Activated naive CD4-positive, alpha-beta T cell treated with anti-CD3 and anti-CD28 coated beads for 36 hours (primary cell): ENCODE data around the gene PODXL. TPM values are rescaled to one million over a fixed set of nuclear protein-coding genes. Genes with fewer than 3 reads are reported as not detected.

Experiments used
- CTCF ChIA-PET: fragments of 350-600 bp; sonication (Branson Sonifier 250); formaldehyde crosslinking; loops from one replicate; lab custom pipeline; 2021; ENCODE audit warnings: antibody characterized with exemption; lab: Charles Lee
- DNase-seq: peaks from one replicate; pipeline ENCODE4 v3.0.0-alpha.2; 2020
- H3K27ac Mint-ChIP-seq: one replicate; pipeline ENCODE4 v1.8.0; 2021; ENCODE audit warnings: mild to moderate bottlenecking, mixed read lengths
- H3K27me3 Mint-ChIP-seq: one replicate; pipeline ENCODE4 v1.8.0; 2021; ENCODE audit warnings: low read depth, mixed read lengths
- H3K36me3 Mint-ChIP-seq: one replicate; pipeline ENCODE4 v1.8.0; 2021; ENCODE audit warnings: low read depth, mixed read lengths
- H3K4me1 Mint-ChIP-seq: one replicate; pipeline ENCODE4 v1.8.0; 2021; ENCODE audit warnings: low read depth, mixed read lengths
- H3K4me3 Mint-ChIP-seq: one replicate; pipeline ENCODE4 v1.8.0; 2021; ENCODE audit warnings: mild to moderate bottlenecking, moderate library complexity, mixed read lengths
- H3K9me3 Mint-ChIP-seq: one replicate; pipeline ENCODE4 v1.8.0; 2021; ENCODE audit warnings: mixed read lengths
- intact Hi-C: fragments of 100-400 bp; cut with micrococcal nuclease; formaldehyde crosslinking; loops from one replicate; pipeline ENCODE4 v1.15.1; 2023
- total RNA-seq, 2 experiments: library from RNA; stranded (reverse); gene quantifications; one replicate each; pipeline ENCODE4 v1.2.3, GENCODE V29; 2021

Gene PODXL
- total RNA-seq, result 1 to 10 TPM in 1 of 2 experiments, under 1 TPM in 1; 0.98 to 1.8 TPM

DNA sequence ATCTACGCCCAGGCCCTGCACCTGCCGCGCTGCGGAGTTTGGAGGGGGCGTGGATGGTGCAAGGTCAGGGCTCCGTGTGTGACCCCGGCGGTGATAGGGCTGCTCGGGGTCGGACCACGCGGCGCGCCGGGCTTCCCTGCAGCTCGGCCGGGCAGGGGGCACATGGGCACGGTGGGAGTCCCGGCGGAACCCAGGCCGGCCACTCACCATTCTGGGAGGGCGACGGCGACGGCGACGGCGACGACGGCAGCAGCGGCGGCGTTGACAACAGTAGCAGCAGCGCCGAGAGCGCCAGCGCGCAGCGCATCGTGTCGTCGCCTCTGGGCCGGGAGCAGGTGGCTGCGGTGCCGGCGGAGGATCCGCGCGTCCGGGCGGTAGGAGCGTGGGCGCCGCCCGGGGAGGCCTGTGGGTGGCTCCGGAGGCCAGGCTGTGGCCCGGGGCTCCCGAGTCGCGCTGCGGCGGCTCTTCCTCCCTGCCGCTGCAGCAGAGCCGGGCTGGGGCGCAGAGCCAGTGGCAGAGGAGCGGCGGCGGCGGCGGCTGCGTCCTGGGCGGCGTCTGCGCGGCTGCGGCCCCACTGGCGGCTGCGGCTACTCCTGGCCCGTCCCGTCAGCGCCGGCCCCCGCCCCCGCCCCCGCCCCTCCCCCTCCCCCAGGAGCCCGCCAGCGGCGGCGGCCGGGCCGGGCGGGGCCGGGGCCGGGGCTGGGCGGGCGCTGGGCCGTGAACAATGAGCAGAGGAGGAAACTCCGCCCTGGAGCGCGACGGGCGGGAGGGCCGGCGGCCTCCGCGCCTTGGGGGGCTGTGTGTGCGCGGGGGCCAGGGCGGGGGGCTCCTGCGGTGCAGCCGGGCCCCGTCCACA is at the start of gene PODXL:
PODXL (minus strand) TSS at position 576 of the 856 bp plus-strand sequence; CDS start at position 307, 269 bp downstream.
- Mint-ChIP-seq H3K27ac (no peak within 1 kb of the TSS), H3K9me3 (no peaks in the 10 kb centered on the region), H3K4me1 (peaks cover 12% of the 10 kb centered on the region), H3K4me3 (peak within 1 kb of the TSS; percentile 67), H3K27me3 (peaks cover 52% of the 10 kb centered on the region), H3K36me3 (no peaks in the 10 kb centered on the region)
- DNase-seq, result peak; percentile 60
- CTCF ChIA-PET, result no interaction called here
- intact Hi-C loops, result loop anchor here (1.0 kb wide), 1 partner anchor 98 kb away; no protein-coding TSS in a partner anchor

DNA sequence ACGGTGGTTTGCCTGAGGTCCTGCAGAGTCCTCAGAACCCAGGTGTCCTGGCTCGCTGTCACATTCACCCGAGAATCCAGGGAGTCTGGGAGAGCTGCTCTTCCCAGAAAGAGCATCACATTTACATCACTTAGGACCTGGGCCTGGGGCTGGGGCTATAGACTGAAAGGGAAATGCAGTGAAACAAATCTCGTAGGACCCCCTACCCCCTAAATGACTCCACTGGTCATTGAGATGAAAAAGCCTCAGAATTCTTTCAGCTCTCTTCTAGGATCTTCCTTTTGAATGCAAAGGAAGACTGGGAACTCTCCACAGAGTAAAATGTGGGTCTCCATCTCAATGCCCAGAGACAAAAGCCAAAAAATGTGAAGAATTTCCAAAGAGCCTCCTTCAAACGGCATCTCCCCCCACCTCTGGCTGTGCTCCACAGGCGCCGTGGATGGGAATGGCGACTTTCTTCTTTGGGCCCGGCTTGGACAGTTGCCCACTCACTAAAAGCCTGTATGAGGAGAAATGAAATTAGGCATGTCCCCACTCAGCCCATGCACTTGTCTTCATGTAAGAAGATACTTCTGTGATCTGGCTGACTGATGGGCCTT is 49.0 kb upstream of the PODXL start:
- no peak overlapping the region for H3K27ac Mint-ChIP-seq
- H3K9me3 Mint-ChIP-seq, result no peaks in the 10 kb centered on the region
- CTCF ChIA-PET, result no interaction called here
- H3K4me3 Mint-ChIP-seq, result no peak overlapping the region
- no peaks in the 10 kb centered on the region for H3K36me3 Mint-ChIP-seq
- H3K4me1 Mint-ChIP-seq, result no peaks in the 10 kb centered on the region
- intact Hi-C loops, result no loop called here
- H3K27me3 Mint-ChIP-seq, result peaks cover 5% of the 10 kb centered on the region
- DNase-seq, result no peak

DNA sequence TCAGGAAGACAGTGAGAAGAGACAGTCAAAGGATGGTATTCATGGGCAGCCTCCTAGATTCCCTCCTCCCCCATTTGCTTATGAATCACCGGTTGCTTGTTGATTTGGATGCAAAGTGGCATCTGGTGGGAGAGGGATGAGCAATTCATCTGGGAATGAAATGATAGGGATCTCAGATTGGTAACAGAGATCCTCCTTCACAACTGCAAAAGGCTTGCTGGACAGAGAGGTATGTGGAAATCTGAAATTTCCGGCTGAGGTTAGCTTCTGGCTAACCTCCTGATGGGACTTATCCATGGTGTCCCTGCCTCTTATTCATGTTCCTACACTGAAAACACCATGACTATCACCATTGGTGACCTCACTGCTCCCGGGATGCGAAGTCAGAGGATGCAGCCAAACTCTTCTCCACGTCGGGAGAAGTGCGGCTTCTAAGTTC is 48.4 kb upstream of the PODXL start:
- no peak overlapping the region for H3K4me3 Mint-ChIP-seq
- intact Hi-C loops, result no loop called here
- no peaks in the 10 kb centered on the region for H3K9me3 Mint-ChIP-seq
- H3K36me3 Mint-ChIP-seq, result no peaks in the 10 kb centered on the region
- CTCF ChIA-PET, result no interaction called here
- H3K27ac Mint-ChIP-seq, result no peak overlapping the region
- peaks cover 5% of the 10 kb centered on the region for H3K27me3 Mint-ChIP-seq
- DNase-seq, result no peak
- H3K4me1 Mint-ChIP-seq, result no peaks in the 10 kb centered on the region

DNA sequence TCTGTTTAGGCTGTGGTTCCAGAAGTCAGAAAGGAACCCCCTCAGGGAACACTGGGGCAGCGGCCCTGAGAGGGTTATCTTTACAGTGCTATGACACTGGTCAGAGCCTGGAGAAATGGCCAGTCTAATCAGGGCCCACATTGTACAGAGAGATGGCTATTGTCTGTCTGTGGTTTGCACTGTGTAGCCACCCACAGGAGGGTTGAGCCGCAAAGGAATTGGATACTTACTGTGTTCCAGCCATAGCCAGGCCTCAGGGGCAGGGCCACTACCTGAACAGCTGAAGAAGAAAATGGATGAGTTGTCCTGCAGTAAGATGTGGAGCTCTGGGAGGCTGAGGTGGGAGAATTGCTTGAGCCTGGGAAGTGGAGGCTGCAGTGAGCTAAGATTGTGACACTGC is 47.5 kb upstream of the PODXL start:
- Mint-ChIP-seq H3K36me3 (no peaks in the 10 kb centered on the region), H3K4me3 (no peak overlapping the region), H3K27me3 (peaks cover 5% of the 10 kb centered on the region), H3K9me3 (no peaks in the 10 kb centered on the region), H3K4me1 (no peaks in the 10 kb centered on the region), H3K27ac (no peak overlapping the region)
- DNase-seq, result no peak
- CTCF ChIA-PET, result no interaction called here
- intact Hi-C loops, result no loop called here

- no peaks in the 10 kb centered on the region for H3K9me3 Mint-ChIP-seq
- CTCF ChIA-PET, result no interaction called here
- H3K27me3 Mint-ChIP-seq, result peaks cover 5% of the 10 kb centered on the region
- H3K27ac Mint-ChIP-seq, result no peak overlapping the region
- H3K4me3 Mint-ChIP-seq, result no peak overlapping the region
- no peaks in the 10 kb centered on the region for H3K36me3 Mint-ChIP-seq
- H3K4me1 Mint-ChIP-seq, result no peaks in the 10 kb centered on the region
- no peak for DNase-seq
- intact Hi-C loops, result no loop called here
Measured at GRCh38 chr7:131602994-131603372, 46.6 kb upstream of the PODXL start.

GRCh38 chr7:131602304-131602993 is 46.0 kb upstream of the PODXL start:
- no peak for DNase-seq
- CTCF ChIA-PET, result no interaction called here
- no peaks in the 10 kb centered on the region for H3K36me3 Mint-ChIP-seq
- no peak overlapping the region for H3K4me3 Mint-ChIP-seq
- intact Hi-C loops, result no loop called here
- H3K27ac Mint-ChIP-seq, result no peak overlapping the region
- no peaks in the 10 kb centered on the region for H3K4me1 Mint-ChIP-seq
- peaks cover 5% of the 10 kb centered on the region for H3K27me3 Mint-ChIP-seq
- H3K9me3 Mint-ChIP-seq, result no peaks in the 10 kb centered on the region

GRCh38 chr7:131600085-131600881 is 43.9 kb upstream of the PODXL start:
- no peaks in the 10 kb centered on the region for H3K36me3 Mint-ChIP-seq
- intact Hi-C loops, result no loop called here
- H3K4me3 Mint-ChIP-seq, result no peak overlapping the region
- no peaks in the 10 kb centered on the region for H3K4me1 Mint-ChIP-seq
- CTCF ChIA-PET, result interaction anchor here (0.9 kb wide), 1 partner anchor 55 kb away, joined by 3 read pairs; no protein-coding TSS in a partner anchor
- H3K27me3 Mint-ChIP-seq, result no peaks in the 10 kb centered on the region
- no peak for DNase-seq
- H3K27ac Mint-ChIP-seq, result peak overlapping the region; percentile 32
- H3K9me3 Mint-ChIP-seq, result no peaks in the 10 kb centered on the region

DNA sequence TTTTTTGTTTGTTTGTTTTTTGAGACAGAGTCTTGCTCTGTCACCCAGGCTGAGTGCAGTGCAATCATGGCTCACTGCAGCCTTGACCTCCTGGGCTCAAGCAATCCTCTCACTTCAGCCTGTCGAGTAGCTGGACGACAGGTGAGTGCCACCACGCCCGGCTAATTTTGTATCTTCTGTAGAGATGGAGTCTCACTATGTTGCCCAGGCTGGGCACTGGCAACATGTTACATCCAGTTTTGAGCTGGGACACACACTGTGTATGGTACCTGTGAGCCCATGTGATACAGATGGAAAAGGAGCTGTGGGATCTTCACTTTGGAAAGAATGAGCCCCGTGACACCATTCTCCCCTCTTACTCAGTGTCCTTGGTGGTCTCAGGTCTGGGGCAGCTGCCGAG is 40.4 kb upstream of the PODXL start:
- intact Hi-C loops, result no loop called here
- DNase-seq, result no peak
- no peaks in the 10 kb centered on the region for H3K9me3 Mint-ChIP-seq
- CTCF ChIA-PET, result no interaction called here
- H3K4me1 Mint-ChIP-seq, result no peaks in the 10 kb centered on the region
- no peak overlapping the region for H3K4me3 Mint-ChIP-seq
- H3K36me3 Mint-ChIP-seq, result no peaks in the 10 kb centered on the region
- no peaks in the 10 kb centered on the region for H3K27me3 Mint-ChIP-seq
- H3K27ac Mint-ChIP-seq, result no peak overlapping the region

DNA sequence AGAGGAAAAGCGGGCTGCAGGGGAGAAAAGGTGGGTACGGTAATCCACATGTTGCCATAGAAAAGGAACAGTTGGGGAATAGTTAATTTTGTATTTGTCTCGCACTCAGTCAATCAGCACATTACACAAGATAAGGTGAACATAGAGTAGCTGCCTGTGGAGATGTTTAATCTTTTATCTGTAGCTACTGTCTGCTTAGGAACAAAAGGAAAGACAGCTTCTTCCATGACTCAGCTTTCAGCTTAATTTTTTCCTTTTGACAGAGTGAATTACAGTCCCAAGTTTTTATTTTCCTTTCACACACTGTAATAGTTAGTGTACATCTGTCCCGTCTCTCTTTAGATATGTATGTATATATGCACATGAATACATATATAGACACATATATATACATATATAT is 39.3 kb upstream of the PODXL start:
- CTCF ChIA-PET, result interaction anchor here (0.7 kb wide), 1 partner anchor 19 kb away, joined by 4 read pairs; no protein-coding TSS in a partner anchor
- intact Hi-C loops, result no loop called here
- no peak for DNase-seq
- no peak overlapping the region for H3K4me3 Mint-ChIP-seq
- no peaks in the 10 kb centered on the region for H3K27me3 Mint-ChIP-seq
- no peak overlapping the region for H3K27ac Mint-ChIP-seq
- H3K4me1 Mint-ChIP-seq, result no peaks in the 10 kb centered on the region
- H3K36me3 Mint-ChIP-seq, result no peaks in the 10 kb centered on the region
- H3K9me3 Mint-ChIP-seq, result no peaks in the 10 kb centered on the region

DNA sequence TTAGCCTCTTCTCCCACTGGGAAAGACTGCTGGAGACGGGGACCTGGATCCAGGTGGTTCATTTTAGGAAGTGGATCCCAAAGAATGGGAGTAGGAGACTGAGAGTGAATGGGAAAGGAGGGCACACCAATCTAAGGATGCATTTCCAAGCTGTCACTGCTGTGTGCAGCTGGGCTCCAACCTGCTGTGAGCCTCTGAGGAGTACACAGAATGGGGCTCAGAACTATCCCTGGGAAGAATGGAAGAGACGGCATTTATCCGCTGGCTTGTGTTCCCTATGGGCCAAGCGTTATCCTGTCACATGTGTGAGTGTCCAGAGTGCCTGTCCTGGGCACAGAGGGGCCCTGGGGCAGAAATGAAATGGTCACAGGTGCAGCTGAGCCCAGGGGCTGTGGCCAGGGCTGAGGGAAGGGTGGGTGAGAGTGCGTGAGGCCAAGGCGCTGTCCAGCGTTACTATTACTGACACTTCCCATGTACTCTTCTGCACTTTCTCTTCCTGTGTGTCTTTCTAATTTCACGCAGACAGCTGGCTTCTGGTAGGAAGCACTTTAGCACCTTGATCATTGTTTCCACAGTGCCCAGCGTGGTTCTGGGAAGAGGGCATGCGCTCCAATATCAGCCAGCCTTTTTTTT is 35.4 kb upstream of the PODXL start:
- Mint-ChIP-seq H3K36me3 (no peaks in the 10 kb centered on the region), H3K9me3 (no peaks in the 10 kb centered on the region), H3K27ac (no peak overlapping the region), H3K4me3 (no peak overlapping the region), H3K27me3 (no peaks in the 10 kb centered on the region), H3K4me1 (no peaks in the 10 kb centered on the region)
- intact Hi-C loops, result no loop called here
- no peak for DNase-seq
- CTCF ChIA-PET, result no interaction called here

DNA sequence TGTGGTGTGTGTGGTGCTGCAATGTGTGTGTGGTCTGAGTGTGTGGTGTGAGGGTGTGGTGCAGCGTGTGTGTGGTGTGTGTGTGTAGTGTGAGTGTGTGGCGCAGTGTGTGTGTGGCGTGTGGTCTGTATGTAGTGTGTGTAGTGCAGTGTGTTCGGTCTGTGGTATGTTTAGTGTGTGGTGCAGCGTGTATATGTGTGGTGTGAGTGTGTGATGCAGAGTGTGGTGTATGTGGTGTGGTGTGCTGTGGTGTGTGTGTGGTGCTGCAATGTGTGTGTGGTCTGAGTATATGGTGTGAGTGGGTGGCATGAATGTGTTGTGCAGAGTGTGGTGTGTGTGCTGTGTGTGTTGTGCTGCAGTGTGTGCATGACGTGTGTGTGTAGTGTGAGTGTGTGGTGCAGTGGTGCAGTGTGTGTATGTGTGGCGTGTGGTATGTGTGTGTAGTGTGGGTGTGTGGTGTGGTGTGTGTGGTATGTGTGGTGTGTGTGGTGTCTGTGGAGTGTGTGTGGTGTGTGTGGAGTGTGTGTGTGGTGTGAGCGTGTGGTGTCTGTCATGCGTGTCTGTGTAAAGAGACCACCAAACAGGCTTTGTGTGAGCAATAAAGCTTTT is 31.0 kb upstream of the PODXL start:
- intact Hi-C loops, result no loop called here
- H3K27ac Mint-ChIP-seq, result no peak overlapping the region

More for the DNA sequence above, 31.0 kb upstream of the PODXL start:
- H3K36me3 Mint-ChIP-seq, result no peaks in the 10 kb centered on the region
- H3K4me1 Mint-ChIP-seq, result no peaks in the 10 kb centered on the region
- CTCF ChIA-PET, result no interaction called here
- no peaks in the 10 kb centered on the region for H3K9me3 Mint-ChIP-seq
- H3K27me3 Mint-ChIP-seq, result peaks cover 1% of the 10 kb centered on the region
- DNase-seq, result no peak
- H3K4me3 Mint-ChIP-seq, result no peak overlapping the region
